ENCODE data around the gene UBQLN2. TPM values are rescaled to one million over a fixed set of nuclear protein-coding genes. Genes with fewer than 3 reads are reported as not detected.
"Not testable (repeated sequence)": the region's sequence is repeated elsewhere in the genome, so short reads cannot be mapped to it uniquely, and the experiment has no call there.

Gene UBQLN2
- total RNA-seq, 4 donors from 2014 or later = 26.2 to 39.7 (median 28.9) TPM

- Histone ChIP-seq H3K27ac (replicated peaks in 1 of 4) (no peak overlapping the region), H3K36me3 (no peaks in the 10 kb centered on the region), H3K9me3 (peaks cover 0 to 16% (median 0%) of the 10 kb centered on the region in 4 donors), H3K4me1 (no peaks in the 10 kb centered on the region), H3K4me3 (no peak overlapping the region), H3K27me3 (no peaks in the 10 kb centered on the region)
- intact Hi-C loops (cut with DNase I) = no loop called here
- TF ChIP-seq POLR2A (IDR thresholded peaks at IDR 0.05; ENCODE audit: low read depth) (no peak), EP300 (IDR thresholded peaks at IDR 0.05) (no peak)
- no peak for DNase-seq (ENCODE audit: extremely low spot score)
- WGBS = 84% methylated on average over 6 of the region's 11 CpGs
These were observed 25.2 kb downstream of the UBQLN2 start for GRCh38 chrX:56588397-56589188.

GRCh38 chrX:56591830-56592229 is 28.4 kb downstream of the UBQLN2 start:
- H3K4me1 ChIP-seq; H3K36me3 ChIP-seq; DNase-seq (ENCODE audit: extremely low spot score); H3K27me3 ChIP-seq; H3K27ac ChIP-seq (replicated peaks in 1 of 4); H3K4me3 ChIP-seq; intact Hi-C loops (cut with DNase I): not testable (repeated sequence)
- 84% methylated on average over 2 of the region's 2 CpGs for WGBS
- peaks cover 0 to 14% (median 0%) of the 10 kb centered on the region in 4 donors for H3K9me3 ChIP-seq

GRCh38 chrX:56600141-56600540 is 36.7 kb downstream of the UBQLN2 start:
- intact Hi-C loops (cut with DNase I) = no loop called here
- TF ChIP-seq EP300 (IDR thresholded peaks at IDR 0.05) = no peak
- TF ChIP-seq CTCF (IDR thresholded peaks at IDR 0.05) = no peak
- no peak for TF ChIP-seq POLR2AphosphoS5 (IDR thresholded peaks at IDR 0.05)
- TF ChIP-seq POLR2A (IDR thresholded peaks at IDR 0.05; ENCODE audit: low read depth) = no peak
- Histone ChIP-seq H3K36me3 (no peaks in the 10 kb centered on the region), H3K4me3 (no peak overlapping the region), H3K27me3 (no peaks in the 10 kb centered on the region), H3K27ac (replicated peaks in 1 of 4) (no peak overlapping the region), H3K4me1 (no peaks in the 10 kb centered on the region), H3K9me3 (no peaks in the 10 kb centered on the region)
- no peak for DNase-seq (ENCODE audit: extremely low spot score)
- 84% methylated on average over 2 of the region's 2 CpGs for WGBS

GRCh38 chrX:56600987-56601386 is 37.6 kb downstream of the UBQLN2 start:
- H3K4me1 ChIP-seq = no peaks in the 10 kb centered on the region
- H3K36me3 ChIP-seq = no peaks in the 10 kb centered on the region
- intact Hi-C loops (cut with DNase I) = no loop called here
- no peaks in the 10 kb centered on the region for H3K27me3 ChIP-seq
- H3K27ac ChIP-seq (replicated peaks in 1 of 4) = no peak overlapping the region
- no peak for TF ChIP-seq EP300 (IDR thresholded peaks at IDR 0.05)
- no peak for TF ChIP-seq CTCF (IDR thresholded peaks at IDR 0.05)
- TF ChIP-seq POLR2AphosphoS5 (IDR thresholded peaks at IDR 0.05) = no peak
- no peak for TF ChIP-seq POLR2A (IDR thresholded peaks at IDR 0.05; ENCODE audit: low read depth)
- H3K4me3 ChIP-seq = no peak overlapping the region
- DNase-seq (ENCODE audit: extremely low spot score) = no peak
- WGBS = 62% methylated on average over 3 of the region's 3 CpGs
- H3K9me3 ChIP-seq = no peaks in the 10 kb centered on the region

- no peaks in the 10 kb centered on the region for H3K9me3 ChIP-seq
- TF ChIP-seq CTCF (IDR thresholded peaks at IDR 0.05) (no peak), POLR2AphosphoS5 (IDR thresholded peaks at IDR 0.05) (no peak), POLR2A (IDR thresholded peaks at IDR 0.05; ENCODE audit: low read depth) (no peak), EP300 (IDR thresholded peaks at IDR 0.05) (no peak)
- 71% methylated on average over 2 of the region's 2 CpGs for WGBS
- H3K27ac ChIP-seq (replicated peaks in 1 of 4) = no peak overlapping the region
- H3K27me3 ChIP-seq = no peaks in the 10 kb centered on the region
- H3K4me1 ChIP-seq = no peaks in the 10 kb centered on the region
- DNase-seq (ENCODE audit: extremely low spot score) = no peak
- no peaks in the 10 kb centered on the region for H3K36me3 ChIP-seq
- H3K4me3 ChIP-seq = no peak overlapping the region
- intact Hi-C loops (cut with DNase I) = no loop called here
These were observed 51.9 kb downstream of the UBQLN2 start for GRCh38 chrX:56615282-56615681.

Other genes with a start within 250 kb of the UBQLN2 start
- gene NBDY, start 165.6 kb downstream of the UBQLN2 start, total RNA-seq = 10 to 100 TPM; 11.8 to 19.4 (median 18.7) TPM